MM.1S (cell line): Measurements from ENCODE around the gene CABCOCO1.

Experiments used
- EZH2 ChIP-seq: fragments of 300-600 bp; sonication (generic); optimal IDR thresholded peaks from 2 replicates; pipeline ENCODE3; 2017; ENCODE audit warnings: low read depth, mild to moderate bottlenecking, antibody characterized with exemption, low read length, mixed read lengths
- EZH2phosphoT487 ChIP-seq: fragments of 300-600 bp; sonication (generic); IDR thresholded peaks from 2 replicates; pipeline ENCODE4 v1.6.1; 2018; ENCODE audit warnings: antibody characterized with exemption, low read length
- TF ChIP-seq, protein P1 (sequence below): fragments of 300-600 bp; sonication (generic); IDR thresholded peaks from 2 replicates; pipeline ENCODE4 v1.5.1; 2016; ENCODE audit warnings: antibody characterized with exemption, low read length, mixed read lengths

DNA sequence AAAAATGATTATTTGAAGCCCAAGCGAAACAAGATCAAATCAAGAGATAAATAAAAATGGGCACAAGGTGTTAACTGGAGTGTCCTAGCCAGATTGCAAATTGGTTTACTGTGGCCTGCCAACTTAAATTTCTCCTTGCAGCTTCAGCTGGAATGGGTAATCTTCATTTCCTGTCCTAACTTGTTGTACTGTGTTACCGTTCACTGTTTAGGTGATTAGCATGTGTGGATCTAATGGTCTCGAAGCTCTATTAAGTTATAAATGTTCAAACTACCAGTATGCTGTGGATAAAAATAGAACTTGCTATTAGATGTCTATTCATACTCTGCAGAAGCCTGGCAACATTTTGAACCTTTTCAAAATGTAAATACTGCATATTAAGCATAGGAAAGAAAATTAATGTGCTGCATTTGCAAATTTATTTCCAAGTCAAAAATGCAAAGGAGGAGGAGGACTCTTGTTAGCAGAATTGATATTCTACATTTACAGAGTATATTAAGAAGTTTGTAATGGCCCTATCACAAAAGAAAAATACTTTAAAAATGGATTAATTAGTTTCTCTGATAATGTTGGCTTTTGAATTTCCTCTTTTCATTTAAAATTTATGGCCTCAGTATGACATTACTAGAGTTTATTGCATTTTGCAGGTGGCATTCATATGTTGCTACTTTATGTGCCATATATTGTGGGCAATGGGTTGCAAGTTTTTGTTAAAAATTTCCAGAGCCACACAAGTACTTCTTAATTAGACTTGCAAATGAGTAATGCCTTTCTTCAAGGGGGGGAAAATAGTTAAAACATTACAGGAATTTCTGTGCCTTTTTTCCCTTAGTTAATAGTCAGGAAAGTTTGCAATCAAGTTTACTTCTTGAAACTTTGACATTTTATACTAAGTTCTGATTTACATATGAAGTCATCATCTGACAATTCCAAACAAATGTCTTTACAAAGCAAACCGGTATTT, 92.1 kb downstream of the CABCOCO1 start:
- TF ChIP-seq, protein P1, sequence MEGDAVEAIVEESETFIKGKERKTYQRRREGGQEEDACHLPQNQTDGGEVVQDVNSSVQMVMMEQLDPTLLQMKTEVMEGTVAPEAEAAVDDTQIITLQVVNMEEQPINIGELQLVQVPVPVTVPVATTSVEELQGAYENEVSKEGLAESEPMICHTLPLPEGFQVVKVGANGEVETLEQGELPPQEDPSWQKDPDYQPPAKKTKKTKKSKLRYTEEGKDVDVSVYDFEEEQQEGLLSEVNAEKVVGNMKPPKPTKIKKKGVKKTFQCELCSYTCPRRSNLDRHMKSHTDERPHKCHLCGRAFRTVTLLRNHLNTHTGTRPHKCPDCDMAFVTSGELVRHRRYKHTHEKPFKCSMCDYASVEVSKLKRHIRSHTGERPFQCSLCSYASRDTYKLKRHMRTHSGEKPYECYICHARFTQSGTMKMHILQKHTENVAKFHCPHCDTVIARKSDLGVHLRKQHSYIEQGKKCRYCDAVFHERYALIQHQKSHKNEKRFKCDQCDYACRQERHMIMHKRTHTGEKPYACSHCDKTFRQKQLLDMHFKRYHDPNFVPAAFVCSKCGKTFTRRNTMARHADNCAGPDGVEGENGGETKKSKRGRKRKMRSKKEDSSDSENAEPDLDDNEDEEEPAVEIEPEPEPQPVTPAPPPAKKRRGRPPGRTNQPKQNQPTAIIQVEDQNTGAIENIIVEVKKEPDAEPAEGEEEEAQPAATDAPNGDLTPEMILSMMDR, result no peak
- TF ChIP-seq EZH2 (no peak), EZH2phosphoT487 (no peak)
